ENCODE results near the gene NHSL2.

NHSL2 gene

GRCh38 chrX:72081605-72082320, 171.1 kb downstream of the NHSL2 start:
- DNase-seq = no peak

GRCh38 chrX:72083291-72083690, 172.6 kb downstream of the NHSL2 start:
- DNase-seq = no peak

- no peak for DNase-seq
These were observed 173.5 kb downstream of the NHSL2 start for GRCh38 chrX:72084114-72084513.

GRCh38 chrX:72086995-72087394, 176.3 kb downstream of the NHSL2 start:
- no peak for DNase-seq

GRCh38 chrX:72088761-72089160, 178.1 kb downstream of the NHSL2 start:
- DNase-seq = no peak

GRCh38 chrX:72089254-72089653, 178.6 kb downstream of the NHSL2 start:
- no peak for DNase-seq

- DNase-seq = no peak
These were observed 184.2 kb downstream of the NHSL2 start for GRCh38 chrX:72094894-72095293.

GRCh38 chrX:72095370-72095769, 184.7 kb downstream of the NHSL2 start:
- DNase-seq = no peak

GRCh38 chrX:72097098-72097497, 186.5 kb downstream of the NHSL2 start:
- DNase-seq = no peak

- DNase-seq = no peak
These were observed 189.6 kb downstream of the NHSL2 start for GRCh38 chrX:72100051-72100755.

GRCh38 chrX:72100824-72101351, 190.2 kb downstream of the NHSL2 start:
- peak; percentile 61 for DNase-seq

GRCh38 chrX:72101597-72102037, 191.0 kb downstream of the NHSL2 start:
- no peak for DNase-seq

GRCh38 chrX:72102126-72102525, 191.5 kb downstream of the NHSL2 start:
- no peak for DNase-seq

GRCh38 chrX:72102760-72103159, 192.1 kb downstream of the NHSL2 start:
- DNase-seq = no peak

- no peak for DNase-seq
These were observed 194.8 kb downstream of the NHSL2 start for GRCh38 chrX:72105436-72105835.

GRCh38 chrX:72107320-72107719, 196.7 kb downstream of the NHSL2 start:
- no peak for DNase-seq

- no peak for DNase-seq
These were observed 197.4 kb downstream of the NHSL2 start for GRCh38 chrX:72107841-72108595.

- DNase-seq = no peak
These were observed 198.0 kb downstream of the NHSL2 start for GRCh38 chrX:72108666-72109065.

GRCh38 chrX:72110051-72110875, 199.6 kb downstream of the NHSL2 start:
- no peak for DNase-seq

- DNase-seq = no peak
These were observed 200.4 kb downstream of the NHSL2 start for GRCh38 chrX:72110876-72111708.

- DNase-seq = no peak
These were observed 202.8 kb downstream of the NHSL2 start for GRCh38 chrX:72113461-72113860.

GRCh38 chrX:72114306-72114705, 203.7 kb downstream of the NHSL2 start:
- DNase-seq = no peak

Measured in SIG-M5 (cell line).